Measurements from ENCODE around the gene ALX3.

ALX3 gene

DNA sequence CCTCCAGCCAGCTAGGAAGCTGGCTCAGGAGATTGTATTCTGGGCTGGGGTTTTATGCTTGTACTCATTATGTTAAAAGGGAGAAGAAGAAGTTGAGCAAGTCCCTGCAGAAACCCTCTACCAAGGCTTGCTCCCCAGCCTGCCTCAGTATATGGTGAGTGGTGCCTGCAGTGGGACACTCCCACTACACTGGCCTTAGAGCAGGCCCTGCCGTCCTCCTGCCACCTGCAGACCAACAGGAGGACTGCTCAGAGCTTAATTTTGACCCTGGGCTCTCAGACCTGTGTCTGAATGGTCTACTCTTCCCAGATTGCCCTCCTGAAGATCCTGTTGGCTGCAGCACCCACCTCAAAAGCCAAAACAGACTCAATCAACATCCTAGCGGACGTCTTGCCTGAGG, 23.0 kb downstream of the ALX3 start:
- no peak overlapping the region for H2BK120ac ChIP-seq (ENCODE audit: insufficient read depth, low read length, poor library complexity)

DNA sequence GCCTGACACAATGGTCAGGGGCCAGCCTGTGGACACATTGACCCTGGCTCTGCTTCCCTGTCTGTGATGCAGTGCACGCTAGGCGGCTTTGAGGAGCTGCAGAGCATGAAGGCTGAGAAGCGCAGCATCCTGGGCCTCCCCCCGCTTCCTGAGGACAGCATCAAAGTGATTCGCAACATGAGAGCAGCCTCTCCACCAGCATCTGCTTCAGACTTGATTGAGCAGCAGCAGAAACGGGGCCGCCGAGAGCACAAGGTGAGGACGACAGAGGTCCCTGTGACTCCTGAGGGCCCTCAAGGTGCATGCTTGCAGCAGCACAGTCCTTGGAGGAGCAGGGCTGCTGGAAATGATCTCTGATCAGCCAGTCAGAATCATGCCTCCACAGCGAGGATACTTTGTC, 27.5 kb downstream of the ALX3 start:
- no peak overlapping the region for H3K4ac ChIP-seq (ENCODE audit: low read depth, low read length)
- no peak overlapping the region for H4K91ac ChIP-seq (ENCODE audit: low read depth, low read length)
- no peak overlapping the region for H4K8ac ChIP-seq (ENCODE audit: low read depth, low read length)
- no peak overlapping the region for H3K4me3 ChIP-seq (ENCODE audit: low read depth, low read length)
- no peaks in the 10 kb centered on the region for H3K79me2 ChIP-seq (ENCODE audit: control insufficient read depth, insufficient read depth, low read length, poor library complexity)
- no peak overlapping the region for H4K12ac ChIP-seq (ENCODE audit: low read depth, low read length)
- H3K14ac ChIP-seq (ENCODE audit: low read length): no peak overlapping the region
- no peak overlapping the region for H3K27ac ChIP-seq (ENCODE audit: low read depth, low read length)
- no peak overlapping the region for H3K9ac ChIP-seq (ENCODE audit: low read length)
- no peak overlapping the region for H3K23ac ChIP-seq (ENCODE audit: low read length)
- no peak overlapping the region for H2AFZ ChIP-seq (ENCODE audit: insufficient read depth, low read length, poor library complexity)
- no peak overlapping the region for H3K4me2 ChIP-seq (ENCODE audit: low read length)
- no peak overlapping the region for H2AK5ac ChIP-seq (ENCODE audit: low read length)
- H2BK12ac ChIP-seq (ENCODE audit: low read length): no peak overlapping the region
- H3K4me1 ChIP-seq (ENCODE audit: control insufficient read depth in 1 of 2, insufficient read depth in 2 of 2, low read length in 2 of 2): no peaks in the 10 kb centered on the region
- H3K36me3 ChIP-seq (ENCODE audit: control insufficient read depth in 1 of 2, insufficient read depth in 2 of 2, low read length in 2 of 2): peaks cover 68 to 81% of the 10 kb centered on the region in 2 experiments
- no peak overlapping the region for H2BK5ac ChIP-seq (ENCODE audit: low read depth, low read length, poor library complexity)
- WGBS (ENCODE audit: extremely low coverage, insufficient coverage, insufficient read length): no CpG with 5 or more reads among the region's 10 CpGs
- H3K79me1 ChIP-seq (ENCODE audit: low read length): no peaks in the 10 kb centered on the region
- no peak overlapping the region for H3K18ac ChIP-seq (ENCODE audit: low read length)
- no peak overlapping the region for H2BK120ac ChIP-seq (ENCODE audit: insufficient read depth, low read length, poor library complexity)
- DNase-seq: no peak
- no peaks in the 10 kb centered on the region for H3K9me3 ChIP-seq (ENCODE audit: insufficient read depth, low read depth, low read length)
- no peaks in the 10 kb centered on the region for H3K27me3 ChIP-seq (ENCODE audit: insufficient read depth, low read length)

More for the DNA sequence above, 23.0 kb downstream of the ALX3 start:
- Histone ChIP-seq H3K36me3 (ENCODE audit: control insufficient read depth in 1 of 2, insufficient read depth in 2 of 2, low read length in 2 of 2) (peaks cover 66 to 80% of the 10 kb centered on the region in 2 experiments), H2BK12ac (ENCODE audit: low read length) (no peak overlapping the region), H3K27me3 (ENCODE audit: insufficient read depth, low read length) (no peaks in the 10 kb centered on the region), H3K79me1 (ENCODE audit: low read length) (no peaks in the 10 kb centered on the region), H3K23ac (ENCODE audit: low read length) (no peak overlapping the region), H4K91ac (ENCODE audit: low read depth, low read length) (no peak overlapping the region), H2AK5ac (ENCODE audit: low read length) (no peak overlapping the region), H3K79me2 (ENCODE audit: control insufficient read depth, insufficient read depth, low read length, poor library complexity) (no peaks in the 10 kb centered on the region), H3K4me2 (ENCODE audit: low read length) (no peak overlapping the region), H3K4me3 (ENCODE audit: low read depth, low read length) (no peak overlapping the region), H3K9ac (ENCODE audit: low read length) (no peak overlapping the region), H4K12ac (ENCODE audit: low read depth, low read length) (no peak overlapping the region), H2BK5ac (ENCODE audit: low read depth, low read length, poor library complexity) (no peak overlapping the region), H3K9me3 (ENCODE audit: insufficient read depth, low read depth, low read length) (no peaks in the 10 kb centered on the region), H3K27ac (ENCODE audit: low read depth, low read length) (no peak overlapping the region), H2AFZ (ENCODE audit: insufficient read depth, low read length, poor library complexity) (no peak overlapping the region), H3K4me1 (ENCODE audit: control insufficient read depth in 1 of 2, insufficient read depth in 2 of 2, low read length in 2 of 2) (no peaks in the 10 kb centered on the region), H3K18ac (ENCODE audit: low read length) (no peak overlapping the region), H4K8ac (ENCODE audit: low read depth, low read length) (no peak overlapping the region), H3K4ac (ENCODE audit: low read depth, low read length) (no peak overlapping the region), H3K14ac (ENCODE audit: low read length) (no peak overlapping the region)
- DNase-seq: no peak
- no CpG with 5 or more reads among the region's 3 CpGs for WGBS (ENCODE audit: extremely low coverage, insufficient coverage, insufficient read length)

DNA sequence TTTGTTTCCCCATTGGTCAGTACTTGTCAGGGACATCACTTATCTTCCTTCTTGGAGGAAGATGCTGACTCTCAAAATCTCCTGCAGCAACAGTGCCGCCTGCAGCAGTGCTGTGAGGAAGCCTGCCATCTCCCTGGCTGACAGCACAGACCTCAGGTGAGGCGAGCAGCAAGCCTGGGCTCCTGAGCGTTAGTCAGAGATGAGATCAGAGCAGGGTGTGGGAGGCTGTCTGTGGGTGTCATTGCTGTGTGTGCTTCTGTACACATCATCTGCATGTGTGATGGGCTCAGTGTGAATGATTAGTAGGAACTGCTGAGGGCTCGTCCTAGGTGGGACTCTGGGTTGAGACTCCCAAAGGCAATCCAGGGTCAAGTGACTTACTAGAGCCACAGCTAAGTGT, 29.9 kb downstream of the ALX3 start:
- no peak overlapping the region for H3K9ac ChIP-seq (ENCODE audit: low read length)
- H3K4me2 ChIP-seq (ENCODE audit: low read length): no peak overlapping the region
- no peak overlapping the region for H4K91ac ChIP-seq (ENCODE audit: low read depth, low read length)
- no peak overlapping the region for H3K14ac ChIP-seq (ENCODE audit: low read length)
- H4K8ac ChIP-seq (ENCODE audit: low read depth, low read length): no peak overlapping the region
- no peaks in the 10 kb centered on the region for H3K27me3 ChIP-seq (ENCODE audit: insufficient read depth, low read length)
- H3K4me1 ChIP-seq (ENCODE audit: control insufficient read depth in 1 of 2, insufficient read depth in 2 of 2, low read length in 2 of 2): no peaks in the 10 kb centered on the region
- H2BK5ac ChIP-seq (ENCODE audit: low read depth, low read length, poor library complexity): no peak overlapping the region
- H3K23ac ChIP-seq (ENCODE audit: low read length): no peak overlapping the region
- peaks cover 55 to 67% of the 10 kb centered on the region in 2 experiments for H3K36me3 ChIP-seq (ENCODE audit: control insufficient read depth in 1 of 2, insufficient read depth in 2 of 2, low read length in 2 of 2)
- H3K18ac ChIP-seq (ENCODE audit: low read length): no peak overlapping the region
- H3K4me3 ChIP-seq (ENCODE audit: low read depth, low read length): no peak overlapping the region
- no peak overlapping the region for H2BK12ac ChIP-seq (ENCODE audit: low read length)
- no CpG with 5 or more reads among the region's 4 CpGs for WGBS (ENCODE audit: extremely low coverage, insufficient coverage, insufficient read length)
- no peak overlapping the region for H4K12ac ChIP-seq (ENCODE audit: low read depth, low read length)
- H2AK5ac ChIP-seq (ENCODE audit: low read length): no peak overlapping the region
- H2AFZ ChIP-seq (ENCODE audit: insufficient read depth, low read length, poor library complexity): no peak overlapping the region
- H3K79me1 ChIP-seq (ENCODE audit: low read length): no peaks in the 10 kb centered on the region
- H2BK120ac ChIP-seq (ENCODE audit: insufficient read depth, low read length, poor library complexity): no peak overlapping the region
- H3K79me2 ChIP-seq (ENCODE audit: control insufficient read depth, insufficient read depth, low read length, poor library complexity): no peaks in the 10 kb centered on the region
- DNase-seq: no peak
- H3K27ac ChIP-seq (ENCODE audit: low read depth, low read length): no peak overlapping the region
- no peaks in the 10 kb centered on the region for H3K9me3 ChIP-seq (ENCODE audit: insufficient read depth, low read depth, low read length)
- H3K4ac ChIP-seq (ENCODE audit: low read depth, low read length): no peak overlapping the region

DNA sequence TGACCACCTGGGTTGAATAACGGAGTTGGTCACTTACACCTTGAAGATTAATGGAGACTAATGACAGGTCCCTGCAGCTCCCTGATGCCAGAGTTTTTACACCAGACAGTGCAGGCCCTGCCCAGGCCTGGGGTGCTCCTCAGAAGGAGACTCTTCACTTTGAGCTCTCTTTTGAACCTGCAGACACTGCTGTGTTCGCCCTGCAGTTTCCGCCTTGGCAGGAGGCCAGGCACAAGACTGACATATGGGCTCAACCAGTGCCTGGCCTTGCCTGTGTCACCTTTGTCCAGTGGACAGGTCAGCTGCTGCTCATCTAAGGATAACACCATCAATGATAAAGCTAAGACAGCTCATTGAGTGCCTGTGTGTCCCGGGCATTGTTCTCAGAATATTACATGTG, 30.8 kb downstream of the ALX3 start:
- Histone ChIP-seq H4K91ac (ENCODE audit: low read depth, low read length) (no peak overlapping the region), H3K9me3 (ENCODE audit: insufficient read depth, low read depth, low read length) (no peaks in the 10 kb centered on the region), H3K23ac (ENCODE audit: low read length) (no peak overlapping the region), H3K14ac (ENCODE audit: low read length) (no peak overlapping the region), H4K12ac (ENCODE audit: low read depth, low read length) (no peak overlapping the region), H3K4me3 (ENCODE audit: low read depth, low read length) (no peak overlapping the region), H2AFZ (ENCODE audit: insufficient read depth, low read length, poor library complexity) (no peak overlapping the region), H2BK120ac (ENCODE audit: insufficient read depth, low read length, poor library complexity) (no peak overlapping the region), H3K4me1 (ENCODE audit: control insufficient read depth in 1 of 2, insufficient read depth in 2 of 2, low read length in 2 of 2) (no peaks in the 10 kb centered on the region), H3K27me3 (ENCODE audit: insufficient read depth, low read length) (no peaks in the 10 kb centered on the region), H3K36me3 (ENCODE audit: control insufficient read depth in 1 of 2, insufficient read depth in 2 of 2, low read length in 2 of 2) (peaks cover 51 to 58% of the 10 kb centered on the region in 2 experiments), H3K9ac (ENCODE audit: low read length) (no peak overlapping the region), H3K18ac (ENCODE audit: low read length) (no peak overlapping the region), H3K4ac (ENCODE audit: low read depth, low read length) (no peak overlapping the region), H2AK5ac (ENCODE audit: low read length) (no peak overlapping the region), H3K79me2 (ENCODE audit: control insufficient read depth, insufficient read depth, low read length, poor library complexity) (peaks cover 4% of the 10 kb centered on the region), H3K27ac (ENCODE audit: low read depth, low read length) (no peak overlapping the region), H3K79me1 (ENCODE audit: low read length) (peaks cover 7% of the 10 kb centered on the region), H2BK5ac (ENCODE audit: low read depth, low read length, poor library complexity) (no peak overlapping the region), H4K8ac (ENCODE audit: low read depth, low read length) (no peak overlapping the region), H2BK12ac (ENCODE audit: low read length) (no peak overlapping the region), H3K4me2 (ENCODE audit: low read length) (no peak overlapping the region)
- DNase-seq: no peak
- no CpG with 5 or more reads among the region's 4 CpGs for WGBS (ENCODE audit: extremely low coverage, insufficient coverage, insufficient read length)
